T-helper 22 cell (primary cell): Measurements from ENCODE around the gene SARS1.
A peak's percentile ranks its signal among the peaks of the same experiment; 100 is the strongest.

Experiments
- DNase-seq: peaks from one replicate; pipeline ENCODE4 v3.0.0-alpha.2; 2020; ENCODE audit warnings: low read depth

Gene SARS1

GRCh38 chr1:109263234-109263596 lies 49.5 kb downstream of the SARS1 start:
- no peak for DNase-seq

GRCh38 chr1:109263597-109264378 lies 50.1 kb downstream of the SARS1 start:
- DNase-seq = peak; percentile 29

GRCh38 chr1:109264379-109264755 lies 50.6 kb downstream of the SARS1 start:
- no peak for DNase-seq

GRCh38 chr1:109265016-109265415 lies 51.3 kb downstream of the SARS1 start:
- no peak for DNase-seq

- DNase-seq = no peak
These were observed 52.1 kb downstream of the SARS1 start for GRCh38 chr1:109265741-109266330.

- no peak for DNase-seq
These were observed 53.2 kb downstream of the SARS1 start for GRCh38 chr1:109266965-109267364.

- no peak for DNase-seq
These were observed 54.1 kb downstream of the SARS1 start for GRCh38 chr1:109267743-109268300.

- DNase-seq = no peak
These were observed 54.9 kb downstream of the SARS1 start for GRCh38 chr1:109268431-109269211.

GRCh38 chr1:109269212-109269980 lies 55.7 kb downstream of the SARS1 start:
- DNase-seq = no peak

- DNase-seq = no peak
These were observed 56.4 kb downstream of the SARS1 start for GRCh38 chr1:109269981-109270622.

GRCh38 chr1:109270623-109271317 lies 57.1 kb downstream of the SARS1 start:
- DNase-seq = no peak

- DNase-seq = no peak
These were observed 57.7 kb downstream of the SARS1 start for GRCh38 chr1:109271458-109271857.

GRCh38 chr1:109272021-109272799 lies 58.5 kb downstream of the SARS1 start:
- no peak for DNase-seq

- DNase-seq = no peak
These were observed 59.3 kb downstream of the SARS1 start for GRCh38 chr1:109272831-109273547.

GRCh38 chr1:109273570-109274288 lies 60.0 kb downstream of the SARS1 start:
- no peak for DNase-seq

- DNase-seq = no peak
These were observed 61.1 kb downstream of the SARS1 start for GRCh38 chr1:109274533-109275476.

GRCh38 chr1:109275706-109276345 lies 62.1 kb downstream of the SARS1 start:
- no peak for DNase-seq
